HepG2 (cell line): Measurements from ENCODE around the gene MRGPRG. TPM values are rescaled to one million over a fixed set of nuclear protein-coding genes. Genes with fewer than 3 reads are reported as not detected.

Source experiments
- ATAC-seq: fragments of 200-7000 bp; cut with Tn5 transposase; 3 replicates; pipeline ENCODE4 v1.9.1; 2020; ENCODE audit warnings: mild to moderate bottlenecking, moderate library complexity
- BruUV-seq: library from RNA; stranded (reverse); fragments of 400-500 nt; replicated peaks from 2 replicates; lab custom pipeline; 2021; lab: Mats Ljungman, UMichigan
- CTCF ChIA-PET: fragments of 300-600 bp; formaldehyde crosslinking; extraction: SDS; loops from one replicate; lab custom pipeline; 2021; ENCODE audit warnings: low total read pairs, inconsistent platforms, low intra/inter-chr PET ratio; lab: Yijun Ruan, JAX
- POLR2A ChIA-PET: fragments of 350-600 bp; sonication (Branson Sonifier 250); formaldehyde crosslinking; loops from one replicate; lab custom pipeline; 2020; ENCODE audit warnings: antibody characterized with exemption, inconsistent platforms; lab: Yijun Ruan, JAX
- DNase-seq: peaks from one replicate; pipeline ENCODE4 v3.0.0-alpha.2; 2015; ENCODE audit warnings: low spot score
- FAIRE-seq: peaks from 3 replicates; lab custom pipeline; 2011; peaks lifted over from hg19 to GRCh38; lab: Jason Lieb, UNC
- H2AFZ ChIP-seq: one replicate; pipeline ENCODE4 v1.6.1; 2011; ENCODE audit warnings: low read length, inconsistent platforms
- H3K27ac ChIP-seq: fragments of 300-600 bp; 3 replicates; pipeline ENCODE4 v1.8.0; 2011; ENCODE audit warnings: mixed run types, mild to moderate bottlenecking, mixed read lengths, low read length, inconsistent platforms; ENCODE audit not compliant: insufficient read depth; ENCODE audit errors: extremely low read length
- H3K27me3 ChIP-seq, 2 experiments: fragments of 200-600 bp in 1 of 2; 2 replicates in 1 of 2; 3 replicates in 1 of 2; pipeline versions ENCODE4 v1.6.0 to v1.8.0; 2011; ENCODE audit warnings: low read length in 2 of 2, mild to moderate bottlenecking in 2 of 2, moderate library complexity in 2 of 2, inconsistent platforms in 1 of 2; ENCODE audit not compliant: insufficient read depth in 2 of 2, control insufficient read depth in 1 of 2
- H3K36me3 ChIP-seq, 2 experiments: fragments of 200-600 bp in 1 of 2; replicated peaks in 1 of 2; 2 replicates in 1 of 2; 3 replicates in 1 of 2; pipeline versions ENCODE4 v1.5.1 to v1.8.0; 2011; ENCODE audit warnings: low read length in 2 of 2, inconsistent platforms in 1 of 2; ENCODE audit not compliant: insufficient read depth in 2 of 2, control insufficient read depth in 1 of 2
- H3K4me1 ChIP-seq: 2 replicates; pipeline ENCODE4 v1.5.1; 2012; ENCODE audit warnings: low read length, inconsistent platforms; ENCODE audit not compliant: insufficient read depth
- H3K4me2 ChIP-seq: 2 replicates; pipeline ENCODE4 v1.6.0; 2011; ENCODE audit warnings: low read depth, low read length, inconsistent platforms
- H3K4me3 ChIP-seq, 3 experiments: fragments of 200-600 bp in 1 of 3; sonication (generic), shearing (Covaris generic) in 1 of 3; replicated peaks in 1 of 3; 2 replicates each; pipeline ENCODE4 v1.5.1; 2011 to 2016; ENCODE audit warnings: low read length in 3 of 3, inconsistent platforms in 2 of 3, low read depth in 2 of 3, mild to moderate bottlenecking in 2 of 3, control low read depth in 1 of 3, mixed read lengths in 1 of 3; ENCODE audit not compliant: insufficient read depth in 1 of 3
- H3K79me2 ChIP-seq: one replicate; pipeline ENCODE4 v1.6.1; 2011; ENCODE audit warnings: low read length, inconsistent platforms; ENCODE audit not compliant: insufficient read depth
- H3K9ac ChIP-seq: 2 replicates; pipeline ENCODE4 v1.6.0; 2011; ENCODE audit warnings: mild to moderate bottlenecking, low read depth, low read length, inconsistent platforms; ENCODE audit not compliant: insufficient read depth
- H3K9me3 ChIP-seq: 2 replicates; pipeline ENCODE4 v1.5.1; 2012; ENCODE audit warnings: mild to moderate bottlenecking, low read length
- H4K20me1 ChIP-seq: 2 replicates; pipeline ENCODE4 v1.6.0; 2011; ENCODE audit warnings: inconsistent platforms, mild to moderate bottlenecking, low read length, moderate library complexity; ENCODE audit not compliant: insufficient read depth
- ATRX ChIP-seq: sonication (generic); formaldehyde crosslinking; IDR thresholded peaks from 2 replicates; pipeline ENCODE4 v1.4.0; 2020; ENCODE audit warnings: missing genetic modification reagents, borderline replicate concordance
- BHLHE40 ChIP-seq: IDR thresholded peaks from 2 replicates; pipeline ENCODE4 v1.6.1; 2011; ENCODE audit warnings: low read length, improper control_type of control experiment
- FOXO4 ChIP-seq: sonication (generic); formaldehyde crosslinking; conservative IDR thresholded peaks from 2 replicates; pipeline ENCODE4 v1.8.1; 2023; ENCODE audit warnings: missing genetic modification reagents
- POGZ ChIP-seq: sonication (generic); formaldehyde crosslinking; IDR thresholded peaks from 2 replicates; pipeline ENCODE4 v1.4.0; 2020; ENCODE audit warnings: mild to moderate bottlenecking, missing genetic modification reagents
- STAG1 ChIP-seq: sonication (generic); formaldehyde crosslinking; IDR thresholded peaks from 2 replicates; pipeline ENCODE4 v1.4.0; 2020; ENCODE audit warnings: missing genetic modification reagents
- ZNF274 ChIP-seq: sonication (generic); formaldehyde crosslinking; IDR thresholded peaks from 2 replicates; pipeline ENCODE4 v1.5.1; 2020; ENCODE audit warnings: mild to moderate bottlenecking, missing genetic modification reagents
- WGBS: methylation state at CpG from one replicate; pipeline ENCODE4 v1.1.6; 2017; ENCODE audit warnings: low lambda C conversion rate; 5-methylcytosine and 5-hydroxymethylcytosine counted together
- in situ Hi-C: cut with HindIII; loops from 2 replicates; pipeline ENCODE4 v1.10.0; 2017; ENCODE audit warnings: low pct_unique_long_range_greater_than_20kb; ENCODE audit not compliant: extremely low pct_ligation_motif_present
- intact Hi-C: fragments of 100-400 bp; cut with micrococcal nuclease; formaldehyde crosslinking; loops from one replicate; pipeline ENCODE4 v1.10.0; 2022; ENCODE audit not compliant: unreplicated experiment
- polyA plus RNA-seq, 8 experiments: library from polyadenylated mRNA; depleted of rRNA in 3 of 8; stranded (reverse) in 7 of 8; unstranded in 1 of 8; fragments of >200 nt; fragmentation: Illumina TruSeq in 4 of 8; extraction: Trizol in 4 of 8; gene quantifications; 2 replicates each; pipeline versions ENCODE4 v1.2.1 to v1.2.3, GENCODE V29; 2011 to 2016; ENCODE audit warnings: low read depth in 4 of 8, missing spikeins in 1 of 8, mixed read lengths in 1 of 8; ENCODE audit not compliant: insufficient read depth in 1 of 8
- total RNA-seq, 5 experiments: library from RNA; depleted of rRNA; stranded (reverse); fragments of >200 nt; fragmentation: Illumina TruSeq; extraction: Trizol; gene quantifications; 2 replicates each; pipeline ENCODE4 v1.2.3, GENCODE V29; 2016; ENCODE audit warnings: low read depth in 1 of 5
- TF ChIP-seq, protein P1 (sequence below): sonication (generic); formaldehyde crosslinking; IDR thresholded peaks from 2 replicates; pipeline ENCODE4 v1.5.0; 2020; ENCODE audit warnings: mild to moderate bottlenecking, missing genetic modification reagents, moderate library complexity
- TF ChIP-seq, protein P2 (sequence below): sonication (generic); formaldehyde crosslinking; IDR thresholded peaks from 2 replicates; pipeline ENCODE4 v1.9.0; 2022; ENCODE audit warnings: missing genetic modification reagents, mild to moderate bottlenecking, borderline replicate concordance
- TF ChIP-seq, protein P3 (sequence below): sonication (generic); formaldehyde crosslinking; IDR thresholded peaks from 2 replicates; pipeline ENCODE4 v1.5.0; 2020; ENCODE audit warnings: mild to moderate bottlenecking, missing genetic modification reagents

Gene MRGPRG
- total and polyA plus RNA-seq, 2 of the 13 experiments (the other 11 are each of a cell fraction or from before 2014, with no cell fraction given), result not detected

DNA sequence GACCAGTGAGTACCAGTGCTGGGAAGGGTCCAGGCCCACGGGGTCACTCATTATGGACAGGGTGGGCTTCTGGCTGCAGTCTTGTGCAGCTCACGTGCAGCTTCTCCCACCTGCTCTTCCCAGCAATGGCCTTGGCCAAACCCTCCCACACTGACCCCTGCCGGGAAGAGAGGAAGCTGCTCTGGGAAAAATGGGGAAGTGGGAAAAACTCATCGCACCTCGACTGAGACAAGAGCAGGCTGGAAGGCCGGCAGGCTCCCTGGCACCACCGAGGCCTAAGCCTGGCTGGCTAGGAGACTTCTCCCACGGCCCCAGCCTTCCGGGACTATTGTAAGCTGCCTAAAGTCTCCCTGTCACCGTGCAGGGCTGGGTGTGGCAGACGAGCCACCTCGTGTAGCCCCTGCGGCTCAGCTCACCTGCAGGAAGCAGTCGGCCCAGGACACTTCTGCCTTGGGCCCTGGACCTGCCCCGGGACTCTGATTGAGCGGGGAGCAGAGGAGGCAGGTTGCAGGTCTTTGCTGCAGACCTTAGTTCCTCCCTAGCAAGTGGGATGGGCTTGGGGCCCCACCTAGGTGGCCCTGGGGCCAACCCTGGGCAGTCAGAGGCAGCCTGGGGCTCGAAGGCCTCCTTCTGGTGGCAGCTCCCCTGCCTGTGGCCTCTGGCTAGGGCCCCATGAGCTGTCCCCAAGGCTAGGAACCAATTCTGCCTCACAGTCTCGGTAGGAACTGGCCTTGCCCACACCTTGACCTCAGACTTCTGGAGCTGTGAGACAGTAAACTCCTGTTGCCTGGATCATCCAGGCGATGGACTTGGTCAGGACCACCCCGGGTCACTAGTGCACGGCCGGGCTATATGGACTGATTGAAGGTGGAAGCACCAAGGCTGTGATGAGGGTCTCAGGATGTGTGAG is 23.1 kb downstream of the MRGPRG start:
- Histone ChIP-seq H3K79me2 (no peaks in the 10 kb centered on the region), H4K20me1 (0 out of 2 replicates have a peak, but pooled peaks cover 3% of the 10 kb centered on the region), H3K27ac (no peak overlapping the region), H2AFZ (no peak overlapping the region), H3K9ac (no peak overlapping the region), H3K4me1 (no peaks in the 10 kb centered on the region), H3K4me3 (no peak overlapping the region), H3K36me3 (no peaks in the 10 kb centered on the region), H3K4me2 (no peak overlapping the region), H3K27me3 (peaks cover 23 to 75% of the 10 kb centered on the region in 2 experiments), H3K9me3 (no peaks in the 10 kb centered on the region)
- DNase-seq (peak; percentile 20), ATAC-seq (peak; percentile 62), FAIRE-seq (no peak)
- intact Hi-C loops, result no loop called here
- ChIA-PET POLR2A (no interaction called here), CTCF (no interaction called here)
- WGBS, result 22% methylated on average over 15 of the region's 22 CpGs
- no TSS peak for BruUV-seq
- TF ChIP-seq, protein P1, sequence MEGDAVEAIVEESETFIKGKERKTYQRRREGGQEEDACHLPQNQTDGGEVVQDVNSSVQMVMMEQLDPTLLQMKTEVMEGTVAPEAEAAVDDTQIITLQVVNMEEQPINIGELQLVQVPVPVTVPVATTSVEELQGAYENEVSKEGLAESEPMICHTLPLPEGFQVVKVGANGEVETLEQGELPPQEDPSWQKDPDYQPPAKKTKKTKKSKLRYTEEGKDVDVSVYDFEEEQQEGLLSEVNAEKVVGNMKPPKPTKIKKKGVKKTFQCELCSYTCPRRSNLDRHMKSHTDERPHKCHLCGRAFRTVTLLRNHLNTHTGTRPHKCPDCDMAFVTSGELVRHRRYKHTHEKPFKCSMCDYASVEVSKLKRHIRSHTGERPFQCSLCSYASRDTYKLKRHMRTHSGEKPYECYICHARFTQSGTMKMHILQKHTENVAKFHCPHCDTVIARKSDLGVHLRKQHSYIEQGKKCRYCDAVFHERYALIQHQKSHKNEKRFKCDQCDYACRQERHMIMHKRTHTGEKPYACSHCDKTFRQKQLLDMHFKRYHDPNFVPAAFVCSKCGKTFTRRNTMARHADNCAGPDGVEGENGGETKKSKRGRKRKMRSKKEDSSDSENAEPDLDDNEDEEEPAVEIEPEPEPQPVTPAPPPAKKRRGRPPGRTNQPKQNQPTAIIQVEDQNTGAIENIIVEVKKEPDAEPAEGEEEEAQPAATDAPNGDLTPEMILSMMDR (CRISPR knock-in tag), result peak; percentile 56
- TF ChIP-seq ATRX (CRISPR knock-in tag) (no peak), ZNF274 (CRISPR knock-in tag) (0 out of 2 replicates have a peak, but pooled peaks have one; percentile 47), STAG1 (CRISPR knock-in tag) (peak; percentile 20; the same call in 1 of the 2 replicates), POGZ (CRISPR knock-in tag) (no peak), BHLHE40 (peak; percentile 76), FOXO4 (CRISPR knock-in tag) (0 out of 2 replicates have a peak, but pooled peaks have one; percentile 32)
- TF ChIP-seq, protein P2, sequence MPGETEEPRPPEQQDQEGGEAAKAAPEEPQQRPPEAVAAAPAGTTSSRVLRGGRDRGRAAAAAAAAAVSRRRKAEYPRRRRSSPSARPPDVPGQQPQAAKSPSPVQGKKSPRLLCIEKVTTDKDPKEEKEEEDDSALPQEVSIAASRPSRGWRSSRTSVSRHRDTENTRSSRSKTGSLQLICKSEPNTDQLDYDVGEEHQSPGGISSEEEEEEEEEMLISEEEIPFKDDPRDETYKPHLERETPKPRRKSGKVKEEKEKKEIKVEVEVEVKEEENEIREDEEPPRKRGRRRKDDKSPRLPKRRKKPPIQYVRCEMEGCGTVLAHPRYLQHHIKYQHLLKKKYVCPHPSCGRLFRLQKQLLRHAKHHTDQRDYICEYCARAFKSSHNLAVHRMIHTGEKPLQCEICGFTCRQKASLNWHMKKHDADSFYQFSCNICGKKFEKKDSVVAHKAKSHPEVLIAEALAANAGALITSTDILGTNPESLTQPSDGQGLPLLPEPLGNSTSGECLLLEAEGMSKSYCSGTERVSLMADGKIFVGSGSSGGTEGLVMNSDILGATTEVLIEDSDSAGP, result peak; percentile 26; the same call in 1 of the 2 replicates
- TF ChIP-seq, protein P3, sequence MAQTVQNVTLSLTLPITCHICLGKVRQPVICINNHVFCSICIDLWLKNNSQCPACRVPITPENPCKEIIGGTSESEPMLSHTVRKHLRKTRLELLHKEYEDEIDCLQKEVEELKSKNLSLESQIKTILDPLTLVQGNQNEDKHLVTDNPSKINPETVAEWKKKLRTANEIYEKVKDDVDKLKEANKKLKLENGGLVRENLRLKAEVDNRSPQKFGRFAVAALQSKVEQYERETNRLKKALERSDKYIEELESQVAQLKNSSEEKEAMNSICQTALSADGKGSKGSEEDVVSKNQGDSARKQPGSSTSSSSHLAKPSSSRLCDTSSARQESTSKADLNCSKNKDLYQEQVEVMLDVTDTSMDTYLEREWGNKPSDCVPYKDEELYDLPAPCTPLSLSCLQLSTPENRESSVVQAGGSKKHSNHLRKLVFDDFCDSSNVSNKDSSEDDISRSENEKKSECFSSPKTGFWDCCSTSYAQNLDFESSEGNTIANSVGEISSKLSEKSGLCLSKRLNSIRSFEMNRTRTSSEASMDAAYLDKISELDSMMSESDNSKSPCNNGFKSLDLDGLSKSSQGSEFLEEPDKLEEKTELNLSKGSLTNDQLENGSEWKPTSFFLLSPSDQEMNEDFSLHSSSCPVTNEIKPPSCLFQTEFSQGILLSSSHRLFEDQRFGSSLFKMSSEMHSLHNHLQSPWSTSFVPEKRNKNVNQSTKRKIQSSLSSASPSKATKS (CRISPR knock-in tag), result no peak
- in situ Hi-C loops, result no loop called here
